ENCODE measurements around the gene MEIOB. TPM values are rescaled to one million over a fixed set of nuclear protein-coding genes. Genes with fewer than 3 reads are reported as not detected.

The MEIOB gene
- polyA plus RNA-seq, 2 of the 4 experiments (the other 2 are of a cell fraction), result 2.9 to 9.1 TPM

- CTCF ChIA-PET, result interaction anchor here (0.7 to 1.5 kb wide), 3 partner anchors 12 to 49 kb away, joined by 3 to 4 read pairs (median 3); no protein-coding TSS in a partner anchor
- POLR2A ChIA-PET, result no interaction called here
Measured at GRCh38 chr16:1911467-1912214, 39.7 kb upstream of the MEIOB start.

GRCh38 chr16:1909561-1910231, 37.7 kb upstream of the MEIOB start:
- peak overlapping the region in 1 of 2 experiments; percentile 13; a peak in 2 of 6 replicates for H3K27ac ChIP-seq
- FAIRE-seq (no peak), DNase-seq (ENCODE audit: low read depth in 1 of 2, low spot score in 1 of 2) (no peak), ATAC-seq (peak in 1 of 2 experiments; percentile 8; a peak in 2 of 6 replicates)
- 80% methylated on average over 16 of the region's 18 CpGs for WGBS (ENCODE audit: missing lambda C conversion rate)
- peaks cover 25% of the 10 kb centered on the region for H3K4me1 ChIP-seq
- no peaks in the 10 kb centered on the region for H3K9me3 ChIP-seq
- TF ChIP-seq KDM5A (IDR thresholded peaks at IDR 0.05), result no peak
- TF ChIP-seq ESRRA (IDR thresholded peaks at IDR 0.05; ENCODE audit: borderline replicate concordance, low read length), result no peak
- TF ChIP-seq TP53 (CRISPR knock-in tag; IDR thresholded peaks at IDR 0.05), result no peak
- CTCF ChIA-PET, result interaction anchor here (1.2 to 1.4 kb wide), 3 partner anchors 22 to 44 kb away, joined by 3 to 4 read pairs (median 3); no protein-coding TSS in a partner anchor
- H3K4me3 ChIP-seq, result no peak overlapping the region
- H3K4me2 ChIP-seq, result no peak overlapping the region
- POLR2A ChIA-PET, result no interaction called here

More at GRCh38 chr16:1911467-1912214, 39.7 kb upstream of the MEIOB start:
- FAIRE-seq (no peak), ATAC-seq (no peak), DNase-seq (ENCODE audit: low read depth in 1 of 2, low spot score in 1 of 2) (no peak)
- TF ChIP-seq EHMT2 (IDR thresholded peaks at IDR 0.05; ENCODE audit: low read depth), result no peak
- TF ChIP-seq EHF (CRISPR knock-in tag; IDR thresholded peaks at IDR 0.05), result no peak
- TF ChIP-seq BHLHE40 (IDR thresholded peaks at IDR 0.05; ENCODE audit: low read depth, low read length), result no peak
- TF ChIP-seq PHF8 (IDR thresholded peaks at IDR 0.05; ENCODE audit: borderline replicate concordance, low read depth), result no peak
- no peak for TF ChIP-seq RCOR1 (IDR thresholded peaks at IDR 0.05; ENCODE audit: low read depth, low read length)
- TF ChIP-seq MYC (IDR thresholded peaks at IDR 0.05; ENCODE audit: borderline replicate concordance, low read length), result no peak
- no peak for TF ChIP-seq HDAC2 (IDR thresholded peaks at IDR 0.05)
- TF ChIP-seq ZNF302 (CRISPR knock-in tag; IDR thresholded peaks at IDR 0.05), result no peak
- Histone ChIP-seq H3K4me2 (no peak overlapping the region), H3K4me3 (no peak overlapping the region), H3K9me3 (no peaks in the 10 kb centered on the region), H3K4me1 (peaks cover 34% of the 10 kb centered on the region), H3K27ac (no peak overlapping the region)
- 97% methylated on average over 48 of the region's 59 CpGs for WGBS (ENCODE audit: missing lambda C conversion rate)

GRCh38 chr16:1908983-1909382, 37.0 kb upstream of the MEIOB start:
- POLR2A ChIA-PET, result no interaction called here

GRCh38 chr16:1908184-1908583, 36.2 kb upstream of the MEIOB start:
- H3K4me3 ChIP-seq, result no peak overlapping the region
- ATAC-seq, result no peak
- FAIRE-seq, result no peak
- peaks cover 11% of the 10 kb centered on the region for H3K4me1 ChIP-seq
- POLR2A ChIA-PET, result no interaction called here
- H3K9me3 ChIP-seq, result no peaks in the 10 kb centered on the region
- no peak for DNase-seq (ENCODE audit: low read depth in 1 of 2, low spot score in 1 of 2)
- no peak overlapping the region for H3K4me2 ChIP-seq
- 95% methylated on average over 12 of the region's 17 CpGs for WGBS (ENCODE audit: missing lambda C conversion rate)
- CTCF ChIA-PET, result interaction anchor here (0.7 to 1.4 kb wide), 7 partner anchors 10 to 96 kb away, joined by 3 to 7 read pairs (median 3); no protein-coding TSS in a partner anchor
- H3K27ac ChIP-seq, result no peak overlapping the region
- TF ChIP-seq MAFK (IDR thresholded peaks at IDR 0.05; ENCODE audit: partially characterized antibody) (no peak), FOXS1 (CRISPR knock-in tag; IDR thresholded peaks at IDR 0.05) (no peak), HDAC2 (IDR thresholded peaks at IDR 0.05) (no peak), JUN (IDR thresholded peaks at IDR 0.05) (no peak), RARB (CRISPR knock-in tag; IDR thresholded peaks at IDR 0.05) (no peak), RAD21 (conservative IDR thresholded peaks at IDR 0.05 in 1 of 2, IDR thresholded peaks at IDR 0.05 in 1 of 2) (no peak), REST (IDR thresholded peaks at IDR 0.05) (no peak), CTCF (IDR thresholded peaks at IDR 0.05) (no peak), MAX (IDR thresholded peaks at IDR 0.05) (no peak), JUNB (IDR thresholded peaks at IDR 0.05) (no peak), ZC3H11A (IDR thresholded peaks at IDR 0.05) (no peak), CEBPB (IDR thresholded peaks at IDR 0.05) (no peak), TFCP2L1 (CRISPR knock-in tag; IDR thresholded peaks at IDR 0.05) (no peak)

More at GRCh38 chr16:1908983-1909382, 37.0 kb upstream of the MEIOB start:
- no peak for DNase-seq (ENCODE audit: low read depth in 1 of 2, low spot score in 1 of 2)
- no peak overlapping the region for H3K4me3 ChIP-seq
- H3K27ac ChIP-seq, result peak overlapping the region in 1 of 2 experiments; percentile 13; a peak in 1 of 6 replicates
- H3K4me1 ChIP-seq, result peaks cover 19% of the 10 kb centered on the region
- ATAC-seq, result no peak
- TF ChIP-seq EHF (CRISPR knock-in tag; IDR thresholded peaks at IDR 0.05) (no peak), POLR2A (IDR thresholded peaks at IDR 0.05; ENCODE audit: low read length) (no peak), HDAC2 (IDR thresholded peaks at IDR 0.05) (no peak), ESRRA (IDR thresholded peaks at IDR 0.05; ENCODE audit: borderline replicate concordance, low read length) (no peak)
- no peak for FAIRE-seq
- H3K4me2 ChIP-seq, result no peak overlapping the region
- 65% methylated on average over 9 of the region's 9 CpGs for WGBS (ENCODE audit: missing lambda C conversion rate)
- H3K9me3 ChIP-seq, result no peaks in the 10 kb centered on the region
- CTCF ChIA-PET, result interaction anchor here (0.9 to 1.4 kb wide), 7 partner anchors 11 to 95 kb away, joined by 3 to 7 read pairs (median 3); no protein-coding TSS in a partner anchor
